CD4-positive, CD25-positive, alpha-beta regulatory T cell (primary cell): ENCODE data around the gene YEATS2. TPM values are rescaled to one million over a fixed set of nuclear protein-coding genes. Genes with fewer than 3 reads are reported as not detected.
A peak's percentile ranks its signal among the peaks of the same experiment; 100 is the strongest.

Experiments
- ATAC-seq, 2 donors: fragments of 150-1000 bp; cut with Tn5 transposase; one replicate each; pipeline ENCODE4 v1.10.0; 2021; ENCODE audit warnings: low read depth in 2 of 2, moderate number of reproducible peaks in 2 of 2, moderate library complexity in 1 of 2
- DNase-seq, 3 donors: peaks; one replicate each; pipeline versions ENCODE4 v3.0.0 to v3.0.0-alpha.2; 2012 to 2022; ENCODE audit warnings: mixed read lengths in 1 of 3
- H3K27ac ChIP-seq: one replicate; pipeline ENCODE4 v1.7.0; 2013; ENCODE audit warnings: mild to moderate bottlenecking, low read length; ENCODE audit not compliant: insufficient read depth, poor library complexity, severe bottlenecking
- H3K27me3 ChIP-seq: one replicate; pipeline ENCODE4 v1.7.0; 2013; ENCODE audit warnings: low read length; ENCODE audit not compliant: control insufficient read depth, insufficient read depth
- H3K36me3 ChIP-seq: one replicate; pipeline ENCODE4 v1.7.0; 2013; ENCODE audit warnings: mild to moderate bottlenecking, low read length, moderate library complexity; ENCODE audit not compliant: control insufficient read depth, insufficient read depth
- H3K4me1 ChIP-seq: 2 replicates; pipeline ENCODE4 v1.7.0; 2013; ENCODE audit warnings: mild to moderate bottlenecking, low read length; ENCODE audit not compliant: insufficient read depth, control insufficient read depth, poor library complexity, severe bottlenecking
- H3K4me3 ChIP-seq: one replicate; pipeline ENCODE4 v1.7.0; 2013; ENCODE audit warnings: low read depth, mild to moderate bottlenecking, low read length, moderate library complexity
- H3K9me3 ChIP-seq, 2 experiments: 1 replicate in 1 of 2; 2 replicates in 1 of 2; pipeline ENCODE4 v1.7.0; 2013; ENCODE audit warnings: low read length in 2 of 2, mild to moderate bottlenecking in 1 of 2, moderate library complexity in 1 of 2; ENCODE audit not compliant: control insufficient read depth in 2 of 2
- H3K27ac Mint-ChIP-seq, 3 donors: one replicate each; pipeline ENCODE4 v1.8.0; 2020 to 2022; ENCODE audit warnings: mild to moderate bottlenecking in 3 of 3, mixed read lengths in 3 of 3, moderate library complexity in 2 of 3
- H3K27me3 Mint-ChIP-seq: one replicate; pipeline ENCODE4 v1.8.0; 2022; ENCODE audit warnings: mild to moderate bottlenecking, mixed read lengths
- H3K36me3 Mint-ChIP-seq: one replicate; pipeline ENCODE4 v1.8.0; 2020; ENCODE audit warnings: mixed read lengths
- H3K4me1 Mint-ChIP-seq, 4 donors: one replicate each; pipeline ENCODE4 v1.8.0; 2020 to 2022; ENCODE audit warnings: mixed read lengths in 4 of 4, mild to moderate bottlenecking in 1 of 4
- H3K4me3 Mint-ChIP-seq, 4 donors: one replicate each; pipeline ENCODE4 v1.8.0; 2020 to 2022; ENCODE audit warnings: mild to moderate bottlenecking in 4 of 4, mixed read lengths in 4 of 4, moderate library complexity in 3 of 4
- H3K9me3 Mint-ChIP-seq, 7 donors: one replicate each; pipeline ENCODE4 v1.8.0; 2020 to 2022; ENCODE audit warnings: mixed read lengths in 7 of 7, mild to moderate bottlenecking in 3 of 7, moderate library complexity in 2 of 7
- polyA plus RNA-seq, 4 donors: library from polyadenylated mRNA; unstranded; fragments of 300-500 nt; fragmentation: Illumina TruSeq; gene quantifications; one replicate each; pipeline ENCODE4 v1.2.3, GENCODE V29; 2021
- total RNA-seq: library from RNA; stranded (reverse); gene quantifications from one replicate; pipeline ENCODE4 v1.2.3, GENCODE V29; 2022

The YEATS2 gene
- total and polyA plus RNA-seq, 5 donors from 2014 or later = 2.6 to 31.8 (median 3.5) TPM

- peaks cover 6% of the 10 kb centered on the region for H3K27me3 ChIP-seq
- Mint-ChIP-seq H3K4me3 (peak overlapping the region; percentile 65 to 79 (median 73)), H3K27me3 (peaks cover 20% of the 10 kb centered on the region), H3K36me3 (peaks cover 25% of the 10 kb centered on the region), H3K9me3 (no peaks in the 10 kb centered on the region), H3K27ac (no peak overlapping the region), H3K4me1 (peaks cover 8 to 22% (median 13%) of the 10 kb centered on the region in 4 donors)
- H3K4me1 ChIP-seq = peaks cover 15% of the 10 kb centered on the region
- no peak overlapping the region for H3K27ac ChIP-seq
- H3K4me3 ChIP-seq = no peak overlapping the region
- no peak for ATAC-seq
- DNase-seq = no peak
- peaks cover 25% of the 10 kb centered on the region for H3K36me3 ChIP-seq
- H3K9me3 ChIP-seq = no peaks in the 10 kb centered on the region
Measured at GRCh38 chr3:183826448-183827250, 129.1 kb downstream of the YEATS2 start.

- DNase-seq (no peak), ATAC-seq (no peak)
- Mint-ChIP-seq H3K9me3 (no peaks in the 10 kb centered on the region), H3K27ac (no peak overlapping the region), H3K36me3 (peaks cover 28% of the 10 kb centered on the region), H3K4me1 (peaks cover 8 to 19% (median 13%) of the 10 kb centered on the region in 4 donors), H3K4me3 (no peak overlapping the region), H3K27me3 (peaks cover 15% of the 10 kb centered on the region)
- no peak overlapping the region for H3K27ac ChIP-seq
- H3K36me3 ChIP-seq = peaks cover 33% of the 10 kb centered on the region
- H3K4me3 ChIP-seq = no peak overlapping the region
- peaks cover 15% of the 10 kb centered on the region for H3K4me1 ChIP-seq
- no peaks in the 10 kb centered on the region for H3K9me3 ChIP-seq
- peaks cover 6% of the 10 kb centered on the region for H3K27me3 ChIP-seq
Measured at GRCh38 chr3:183827809-183828537, 130.4 kb downstream of the YEATS2 start.

- no peak overlapping the region for H3K27ac ChIP-seq
- H3K9me3 ChIP-seq = no peaks in the 10 kb centered on the region
- Mint-ChIP-seq H3K27ac (peak overlapping the region in 1 of 3 donors; percentile 4), H3K36me3 (peaks cover 34% of the 10 kb centered on the region), H3K4me1 (peaks cover 8 to 19% (median 13%) of the 10 kb centered on the region in 4 donors), H3K4me3 (no peak overlapping the region), H3K9me3 (no peaks in the 10 kb centered on the region), H3K27me3 (peaks cover 15% of the 10 kb centered on the region)
- DNase-seq (no peak), ATAC-seq (no peak)
- H3K27me3 ChIP-seq = peaks cover 6% of the 10 kb centered on the region
- H3K4me1 ChIP-seq = peaks cover 15% of the 10 kb centered on the region
- peaks cover 39% of the 10 kb centered on the region for H3K36me3 ChIP-seq
- H3K4me3 ChIP-seq = no peak overlapping the region
Measured at GRCh38 chr3:183828538-183828870, 130.9 kb downstream of the YEATS2 start.

- Histone ChIP-seq H3K27me3 (no peaks in the 10 kb centered on the region), H3K4me1 (peaks cover 8% of the 10 kb centered on the region), H3K27ac (no peak overlapping the region), H3K36me3 (peaks cover 44% of the 10 kb centered on the region), H3K9me3 (no peaks in the 10 kb centered on the region), H3K4me3 (no peak overlapping the region)
- H3K27ac Mint-ChIP-seq = peak overlapping the region in 1 of 3 donors; percentile 4
- no peak for DNase-seq
- H3K27me3 Mint-ChIP-seq = peaks cover 6% of the 10 kb centered on the region
- no peaks in the 10 kb centered on the region for H3K9me3 Mint-ChIP-seq
- peaks cover under 1 to 10% (median 6%) of the 10 kb centered on the region in 4 donors for H3K4me1 Mint-ChIP-seq
- peaks cover 43% of the 10 kb centered on the region for H3K36me3 Mint-ChIP-seq
- H3K4me3 Mint-ChIP-seq = no peak overlapping the region
- ATAC-seq = no peak
Measured at GRCh38 chr3:183829466-183829865, 131.9 kb downstream of the YEATS2 start.

GRCh38 chr3:183830187-183830586 is 132.6 kb downstream of the YEATS2 start:
- DNase-seq (no peak), ATAC-seq (no peak)
- Mint-ChIP-seq H3K27ac (no peak overlapping the region), H3K9me3 (no peaks in the 10 kb centered on the region), H3K4me3 (peak overlapping the region in 1 of 4 donors; percentile 5), H3K4me1 (peaks cover 0 to 8% (median 5%) of the 10 kb centered on the region in 4 donors), H3K36me3 (peaks cover 45% of the 10 kb centered on the region), H3K27me3 (peaks cover 5% of the 10 kb centered on the region)
- no peak overlapping the region for H3K4me3 ChIP-seq
- H3K27me3 ChIP-seq = no peaks in the 10 kb centered on the region
- peaks cover under 1% of the 10 kb centered on the region for H3K4me1 ChIP-seq
- H3K27ac ChIP-seq = no peak overlapping the region
- no peaks in the 10 kb centered on the region for H3K9me3 ChIP-seq
- H3K36me3 ChIP-seq = peaks cover 44% of the 10 kb centered on the region

- Mint-ChIP-seq H3K9me3 (no peaks in the 10 kb centered on the region), H3K4me1 (no peaks in the 10 kb centered on the region), H3K4me3 (no peak overlapping the region), H3K36me3 (peaks cover 46% of the 10 kb centered on the region), H3K27ac (no peak overlapping the region), H3K27me3 (no peaks in the 10 kb centered on the region)
- Histone ChIP-seq H3K4me3 (no peak overlapping the region), H3K9me3 (no peaks in the 10 kb centered on the region), H3K36me3 (peaks cover 58% of the 10 kb centered on the region), H3K27ac (no peak overlapping the region), H3K27me3 (no peaks in the 10 kb centered on the region), H3K4me1 (no peaks in the 10 kb centered on the region)
- DNase-seq (no peak), ATAC-seq (no peak)
Measured at GRCh38 chr3:183833516-183833915, 135.9 kb downstream of the YEATS2 start.

- no peaks in the 10 kb centered on the region for H3K27me3 Mint-ChIP-seq
- no peak overlapping the region for H3K27ac ChIP-seq
- H3K27ac Mint-ChIP-seq = peak overlapping the region in 1 of 3 donors; percentile 69
- DNase-seq (no peak), ATAC-seq (no peak)
- H3K4me1 ChIP-seq = no peaks in the 10 kb centered on the region
- H3K27me3 ChIP-seq = no peaks in the 10 kb centered on the region
- H3K36me3 ChIP-seq = peaks cover 62% of the 10 kb centered on the region
- no peak overlapping the region for H3K4me3 Mint-ChIP-seq
- H3K9me3 ChIP-seq = no peaks in the 10 kb centered on the region
- no peaks in the 10 kb centered on the region for H3K9me3 Mint-ChIP-seq
- H3K4me3 ChIP-seq = no peak overlapping the region
- H3K36me3 Mint-ChIP-seq = peaks cover 48% of the 10 kb centered on the region
- peaks cover 0 to 4% (median 0%) of the 10 kb centered on the region in 4 donors for H3K4me1 Mint-ChIP-seq
Measured at GRCh38 chr3:183837390-183837789, 139.8 kb downstream of the YEATS2 start.
